HEK293 (cell line): ENCODE measurements around the gene CCDC127.

Source experiments
- CTCF ChIA-PET: fragments of 350-600 bp; formaldehyde crosslinking; extraction: SDS; loops from one replicate; lab custom pipeline; 2021; ENCODE audit warnings: antibody characterized with exemption; lab: Yijun Ruan, JAX
- POLR2A ChIA-PET: fragments of 300-600 bp; formaldehyde crosslinking; extraction: SDS; loops from one replicate; lab custom pipeline; 2020; ENCODE audit warnings: antibody characterized with exemption, inconsistent platforms; lab: Yijun Ruan, JAX
- H3K27ac ChIP-seq: fragments of 200-500 bp; sonication (Bioruptor generic); 2 replicates; pipeline ENCODE4 v1.5.1; 2014; ENCODE audit warnings: low read depth, low read length, control low read depth, inconsistent platforms; ENCODE audit errors: extremely low read depth
- H3K36me3 ChIP-seq, 2 experiments: fragments of 200-500 bp in 1 of 2; sonication (Bioruptor generic) in 1 of 2; 1 replicate in 1 of 2; 2 replicates in 1 of 2; pipeline ENCODE4 v1.5.1; 2014 to 2017; ENCODE audit warnings: inconsistent platforms in 2 of 2, low read length in 2 of 2; ENCODE audit not compliant: control insufficient read depth in 2 of 2, insufficient read depth in 1 of 2
- H3K4me1 ChIP-seq: fragments of 200-500 bp; sonication (Bioruptor generic); 2 replicates; pipeline ENCODE4 v1.5.1; 2014; ENCODE audit warnings: mild to moderate bottlenecking, low read length, inconsistent platforms; ENCODE audit not compliant: control insufficient read depth, insufficient read depth
- H3K4me3 ChIP-seq: 2 replicates; pipeline ENCODE4 v1.5.1; 2011; ENCODE audit warnings: low read depth, mild to moderate bottlenecking, control low read depth, low read length, moderate library complexity
- H3K9me3 ChIP-seq: fragments of 200-500 bp; sonication (Bioruptor generic); 2 replicates; pipeline ENCODE4 v1.5.1; 2014; ENCODE audit warnings: low read depth, low read length, inconsistent platforms; ENCODE audit not compliant: control insufficient read depth, insufficient read depth
- BCL11A ChIP-seq: fragments of 450-650 bp; formaldehyde crosslinking; IDR thresholded peaks from 2 replicates; pipeline ENCODE4 v1.5.1; 2016; ENCODE audit warnings: low read depth, missing biosample characterization, missing genetic modification characterization
- BCL11B ChIP-seq: fragments of 450-650 bp; formaldehyde crosslinking; IDR thresholded peaks from 2 replicates; pipeline ENCODE4 v1.5.1; 2016; ENCODE audit warnings: low read depth, missing biosample characterization, missing genetic modification characterization
- GLIS2 ChIP-seq: fragments of 450-650 bp; formaldehyde crosslinking; IDR thresholded peaks from 2 replicates; pipeline ENCODE4 v1.5.1; 2016; ENCODE audit warnings: missing biosample characterization, missing genetic modification characterization
- HIC1 ChIP-seq: fragments of 450-650 bp; formaldehyde crosslinking; IDR thresholded peaks from 2 replicates; pipeline ENCODE4 v1.5.1; 2016; ENCODE audit warnings: missing biosample characterization, missing genetic modification characterization
- KLF10 ChIP-seq: fragments of 450-650 bp; IDR thresholded peaks from 2 replicates; pipeline ENCODE4 v1.5.1; 2018; ENCODE audit warnings: missing biosample characterization, mild to moderate bottlenecking, missing genetic modification characterization
- KLF8 ChIP-seq: fragments of 450-650 bp; formaldehyde crosslinking; IDR thresholded peaks from 2 replicates; pipeline ENCODE4 v1.5.1; 2016; ENCODE audit warnings: missing biosample characterization, missing genetic modification characterization
- RBAK ChIP-seq: fragments of 450-650 bp; formaldehyde crosslinking; IDR thresholded peaks from 2 replicates; pipeline ENCODE4 v1.5.1; 2016; ENCODE audit warnings: missing biosample characterization, missing genetic modification characterization
- TRIM28 ChIP-seq: IDR thresholded peaks from 2 replicates; pipeline ENCODE4 v1.6.1; 2011; ENCODE audit warnings: low read length, control low read depth, borderline replicate concordance
- ZBTB17 ChIP-seq: fragments of 450-650 bp; formaldehyde crosslinking; IDR thresholded peaks from 2 replicates; pipeline ENCODE4 v1.5.1; 2016; ENCODE audit warnings: missing biosample characterization, missing genetic modification characterization
- ZEB2 ChIP-seq: fragments of 450-650 bp; formaldehyde crosslinking; IDR thresholded peaks from 2 replicates; pipeline ENCODE4 v1.5.1; 2016; ENCODE audit warnings: missing biosample characterization, missing genetic modification characterization
- ZFP41 ChIP-seq: fragments of 450-650 bp; formaldehyde crosslinking; IDR thresholded peaks from 2 replicates; pipeline ENCODE4 v1.5.1; 2016; ENCODE audit warnings: missing biosample characterization, missing genetic modification characterization, borderline replicate concordance
- ZNF133 ChIP-seq: fragments of 450-650 bp; formaldehyde crosslinking; IDR thresholded peaks from 2 replicates; pipeline ENCODE4 v1.5.1; 2016; ENCODE audit warnings: missing biosample characterization, missing genetic modification characterization
- ZNF19 ChIP-seq: fragments of 450-650 bp; formaldehyde crosslinking; IDR thresholded peaks from 2 replicates; pipeline ENCODE4; 2016; ENCODE audit warnings: missing biosample characterization, missing genetic modification characterization, low read depth
- ZNF366 ChIP-seq: fragments of 450-650 bp; formaldehyde crosslinking; conservative IDR thresholded peaks from 2 replicates; pipeline ENCODE4 v1.5.1; 2016; ENCODE audit warnings: missing biosample characterization, missing genetic modification characterization
- ZNF513 ChIP-seq: fragments of 450-650 bp; IDR thresholded peaks from 2 replicates; pipeline ENCODE4 v1.5.1; 2018; ENCODE audit warnings: missing biosample characterization, missing genetic modification characterization
- ZNF530 ChIP-seq: fragments of 450-650 bp; formaldehyde crosslinking; IDR thresholded peaks from 2 replicates; pipeline ENCODE4 v1.5.1; 2016; ENCODE audit warnings: low read depth, missing biosample characterization, missing genetic modification characterization
- ZNF558 ChIP-seq: fragments of 450-650 bp; formaldehyde crosslinking; IDR thresholded peaks from 2 replicates; pipeline ENCODE4 v1.5.1; 2016; ENCODE audit warnings: missing biosample characterization, missing genetic modification characterization
- ZNF561 ChIP-seq: fragments of 450-650 bp; IDR thresholded peaks from 2 replicates; pipeline ENCODE4 v1.5.1; 2018; ENCODE audit warnings: missing biosample characterization, missing genetic modification characterization, borderline replicate concordance
- ZNF585B ChIP-seq: fragments of 450-650 bp; formaldehyde crosslinking; IDR thresholded peaks from 2 replicates; pipeline ENCODE4 v1.5.1; 2016; ENCODE audit warnings: missing biosample characterization, missing genetic modification characterization
- ZNF623 ChIP-seq: fragments of 450-650 bp; formaldehyde crosslinking; IDR thresholded peaks from 2 replicates; pipeline ENCODE4 v1.5.1; 2016; ENCODE audit warnings: missing biosample characterization, missing genetic modification characterization
- ZNF624 ChIP-seq: fragments of 450-650 bp; formaldehyde crosslinking; IDR thresholded peaks from 2 replicates; pipeline ENCODE4 v1.5.1; 2017; ENCODE audit warnings: missing biosample characterization, missing genetic modification characterization
- ZNF792 ChIP-seq: fragments of 450-650 bp; formaldehyde crosslinking; IDR thresholded peaks from 2 replicates; pipeline ENCODE4 v1.5.1; 2016; ENCODE audit warnings: missing biosample characterization, missing genetic modification characterization
- ZNF843 ChIP-seq: fragments of 450-650 bp; formaldehyde crosslinking; IDR thresholded peaks from 2 replicates; pipeline ENCODE4 v1.5.1; 2016; ENCODE audit warnings: missing biosample characterization, missing genetic modification characterization
- TF ChIP-seq, protein P1 (sequence below): fragments of 450-650 bp; formaldehyde crosslinking; IDR thresholded peaks from 2 replicates; pipeline ENCODE4 v1.5.1; 2016; ENCODE audit warnings: missing biosample characterization, missing genetic modification characterization
- TF ChIP-seq, protein P2 (sequence below): fragments of 450-650 bp; formaldehyde crosslinking; IDR thresholded peaks from 2 replicates; pipeline ENCODE4 v1.5.1; 2017; ENCODE audit warnings: missing biosample characterization, mild to moderate bottlenecking, missing genetic modification characterization, moderate library complexity
- TF ChIP-seq, protein P3 (sequence below): fragments of 450-650 bp; formaldehyde crosslinking; IDR thresholded peaks from 2 replicates; pipeline ENCODE4 v1.5.1; 2016; ENCODE audit warnings: missing biosample characterization, missing genetic modification characterization, low read depth

Gene CCDC127

DNA sequence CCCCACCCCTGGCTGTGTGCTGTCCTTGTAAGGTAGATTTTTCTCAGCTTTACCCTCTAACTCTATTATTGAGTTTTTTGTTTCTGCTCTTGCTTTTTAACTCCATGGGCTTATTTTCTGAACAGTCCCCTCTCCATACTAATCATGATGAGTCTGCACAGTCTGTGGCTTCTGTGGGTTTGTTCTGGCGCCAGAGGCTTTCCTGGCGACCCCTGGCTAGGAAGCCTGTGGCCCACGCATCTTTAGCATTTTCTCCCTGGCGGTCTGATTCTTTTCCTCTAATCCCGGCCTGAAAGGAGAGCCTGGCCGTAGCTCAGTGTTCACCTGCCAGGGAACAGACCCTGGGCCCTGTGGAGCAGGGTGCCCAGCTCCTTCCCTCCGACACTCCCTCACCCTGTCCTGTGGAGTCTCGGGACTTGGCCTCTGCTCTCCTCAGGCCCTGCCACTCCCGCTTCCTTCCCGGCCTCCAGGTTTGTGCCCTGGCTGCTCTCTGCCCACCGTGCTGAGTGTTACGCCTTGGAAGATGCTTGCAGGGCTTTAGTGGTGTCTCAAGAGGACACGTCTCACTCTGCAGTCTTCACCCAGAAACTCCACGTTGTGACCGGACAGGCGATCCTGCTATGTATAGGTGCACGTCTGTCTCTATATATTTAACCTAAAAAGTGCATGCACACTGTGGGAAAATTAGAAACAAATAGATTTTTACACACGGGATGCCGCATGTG, 58.3 kb downstream of the CCDC127 start (continued):
- TF ChIP-seq ZNF513 (tag by site-specific recombination) = no peak
- TF ChIP-seq KLF10 (tag by site-specific recombination) = no peak
- no peak for TF ChIP-seq GLIS2
- no peak for TF ChIP-seq BCL11A (tag by site-specific recombination)
- no peak for TF ChIP-seq ZNF366 (tag by site-specific recombination)
- TF ChIP-seq, protein P1, sequence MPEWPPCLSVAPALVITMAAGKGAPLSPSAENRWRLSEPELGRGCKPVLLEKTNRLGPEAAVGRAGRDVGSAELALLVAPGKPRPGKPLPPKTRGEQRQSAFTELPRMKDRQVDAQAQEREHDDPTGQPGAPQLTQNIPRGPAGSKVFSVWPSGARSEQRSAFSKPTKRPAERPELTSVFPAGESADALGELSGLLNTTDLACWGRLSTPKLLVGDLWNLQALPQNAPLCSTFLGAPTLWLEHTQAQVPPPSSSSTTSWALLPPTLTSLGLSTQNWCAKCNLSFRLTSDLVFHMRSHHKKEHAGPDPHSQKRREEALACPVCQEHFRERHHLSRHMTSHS (tag by site-specific recombination) = no peak
- TF ChIP-seq ZNF624 (tag by site-specific recombination) = no peak

DNA sequence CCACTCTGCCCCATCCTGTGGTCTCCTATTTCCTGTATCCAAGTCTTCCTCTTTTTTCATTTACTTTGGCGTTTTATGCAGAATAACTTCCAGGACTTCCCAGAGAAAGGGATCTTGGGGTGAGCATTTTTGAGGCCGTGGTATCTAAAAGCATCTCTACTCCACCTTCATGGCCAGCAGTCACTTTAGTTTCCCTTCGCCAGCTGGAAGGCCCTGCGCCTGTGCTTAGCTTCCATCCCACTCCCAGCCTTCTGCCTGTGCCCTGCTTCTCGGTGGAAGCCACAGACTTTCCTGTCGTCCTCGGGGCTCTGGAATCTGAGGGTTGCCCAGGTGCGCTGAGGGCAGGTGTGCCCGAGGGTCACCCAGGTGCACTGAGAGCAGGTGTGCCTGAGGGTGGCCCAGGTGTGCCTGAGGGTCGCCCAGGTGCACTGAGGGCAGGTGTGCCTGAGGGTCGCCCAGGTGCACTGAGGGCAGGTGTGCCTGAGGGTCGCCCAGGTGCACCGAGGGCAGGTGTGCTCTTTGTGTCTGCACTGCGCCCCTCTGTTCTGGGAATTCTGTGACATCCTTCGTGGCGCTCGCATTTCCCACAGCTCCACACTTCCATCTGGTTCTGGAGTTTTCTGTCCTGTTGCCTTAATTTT, 59.0 kb downstream of the CCDC127 start:
- no peak overlapping the region for H3K27ac ChIP-seq
- H3K36me3 ChIP-seq = peaks cover 0 to 3% of the 10 kb centered on the region in 2 experiments; a peak in 2 of 3 replicates
- POLR2A ChIA-PET = no interaction called here
- no peaks in the 10 kb centered on the region for H3K9me3 ChIP-seq
- CTCF ChIA-PET = no interaction called here
- H3K4me3 ChIP-seq = no peak overlapping the region
- TF ChIP-seq ZFP41 (tag by site-specific recombination) = no peak
- peak; percentile 75 for TF ChIP-seq ZEB2 (tag by site-specific recombination)
- TF ChIP-seq, all 188 proteins: peak for 1
- no peaks in the 10 kb centered on the region for H3K4me1 ChIP-seq

DNA sequence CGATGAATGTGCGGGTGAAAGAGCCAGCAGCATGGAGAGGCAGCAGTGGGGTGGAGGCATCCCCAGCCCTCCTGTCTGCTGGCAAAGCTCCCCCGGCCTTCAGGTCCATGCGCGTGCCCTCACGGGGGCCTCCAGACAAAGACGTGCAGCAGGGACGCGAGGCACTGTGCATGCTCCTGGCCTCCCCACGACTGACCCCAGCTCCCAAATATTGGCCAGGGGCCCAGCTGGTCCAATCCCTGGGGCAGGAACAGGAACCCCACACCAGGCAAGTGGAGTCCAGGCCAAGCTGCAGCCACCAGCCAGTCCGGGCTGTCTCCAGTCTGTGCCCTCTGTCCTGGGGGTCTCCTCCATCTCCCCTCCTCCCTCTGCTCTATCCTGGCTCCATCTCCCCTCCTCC, 60.2 kb downstream of the CCDC127 start:
- TF ChIP-seq ZBTB17 (tag by site-specific recombination) (no peak), ZNF585B (tag by site-specific recombination) (no peak), ZNF558 (tag by site-specific recombination) (no peak), RBAK (tag by site-specific recombination) (no peak), KLF8 (no peak), ZNF561 (tag by site-specific recombination) (no peak), ZNF530 (tag by site-specific recombination) (no peak), ZNF624 (tag by site-specific recombination) (no peak), HIC1 (tag by site-specific recombination) (no peak), ZNF133 (tag by site-specific recombination) (no peak), ZNF843 (tag by site-specific recombination) (no peak), TRIM28 (no peak), ZEB2 (tag by site-specific recombination) (no peak), ZNF19 (no peak), BCL11B (tag by site-specific recombination) (no peak), ZNF792 (tag by site-specific recombination) (no peak), ZNF623 (no peak)
- TF ChIP-seq, protein P2, sequence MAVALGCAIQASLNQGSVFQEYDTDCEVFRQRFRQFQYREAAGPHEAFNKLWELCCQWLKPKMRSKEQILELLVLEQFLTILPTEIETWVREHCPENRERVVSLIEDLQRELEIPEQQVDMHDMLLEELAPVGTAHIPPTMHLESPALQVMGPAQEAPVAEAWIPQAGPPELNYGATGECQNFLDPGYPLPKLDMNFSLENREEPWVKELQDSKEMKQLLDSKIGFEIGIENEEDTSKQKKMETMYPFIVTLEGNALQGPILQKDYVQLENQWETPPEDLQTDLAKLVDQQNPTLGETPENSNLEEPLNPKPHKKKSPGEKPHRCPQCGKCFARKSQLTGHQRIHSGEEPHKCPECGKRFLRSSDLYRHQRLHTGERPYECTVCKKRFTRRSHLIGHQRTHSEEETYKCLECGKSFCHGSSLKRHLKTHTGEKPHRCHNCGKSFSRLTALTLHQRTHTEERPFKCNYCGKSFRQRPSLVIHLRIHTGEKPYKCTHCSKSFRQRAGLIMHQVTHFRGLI = no peak
- TF ChIP-seq, protein P3, sequence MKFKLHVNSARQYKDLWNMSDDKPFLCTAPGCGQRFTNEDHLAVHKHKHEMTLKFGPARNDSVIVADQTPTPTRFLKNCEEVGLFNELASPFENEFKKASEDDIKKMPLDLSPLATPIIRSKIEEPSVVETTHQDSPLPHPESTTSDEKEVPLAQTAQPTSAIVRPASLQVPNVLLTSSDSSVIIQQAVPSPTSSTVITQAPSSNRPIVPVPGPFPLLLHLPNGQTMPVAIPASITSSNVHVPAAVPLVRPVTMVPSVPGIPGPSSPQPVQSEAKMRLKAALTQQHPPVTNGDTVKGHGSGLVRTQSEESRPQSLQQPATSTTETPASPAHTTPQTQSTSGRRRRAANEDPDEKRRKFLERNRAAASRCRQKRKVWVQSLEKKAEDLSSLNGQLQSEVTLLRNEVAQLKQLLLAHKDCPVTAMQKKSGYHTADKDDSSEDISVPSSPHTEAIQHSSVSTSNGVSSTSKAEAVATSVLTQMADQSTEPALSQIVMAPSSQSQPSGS (tag by site-specific recombination) = no peak
- Histone ChIP-seq H3K36me3 (peaks cover 0 to 3% of the 10 kb centered on the region in 2 experiments; a peak in 2 of 3 replicates), H3K9me3 (no peaks in the 10 kb centered on the region), H3K27ac (no peak overlapping the region), H3K4me1 (no peaks in the 10 kb centered on the region), H3K4me3 (no peak overlapping the region)
- ChIA-PET CTCF (no interaction called here), POLR2A (no interaction called here)
